GM06990 (cell line): ENCODE data around the gene DNAH12.
"Not testable (repeated sequence)": the region's sequence is repeated elsewhere in the genome, so short reads cannot be mapped to it uniquely, and the experiment has no call there.

Source experiments
- DNase-seq: peaks from one replicate; pipeline ENCODE4 v3.0.0-alpha.2; 2011; ENCODE audit not compliant: insufficient read length; ENCODE audit errors: extremely low read depth
- H3K27me3 ChIP-seq: replicated peaks from 2 replicates; pipeline ENCODE4 v1.6.0; 2011; ENCODE audit warnings: low read length; ENCODE audit not compliant: control insufficient read depth, insufficient read depth
- H3K36me3 ChIP-seq: 2 replicates; pipeline ENCODE4 v1.5.1; 2011; ENCODE audit warnings: low read length; ENCODE audit not compliant: control insufficient read depth, insufficient read depth
- H3K4me3 ChIP-seq: replicated peaks from 2 replicates; pipeline ENCODE4 v1.5.1; 2011; ENCODE audit warnings: low read depth, mild to moderate bottlenecking, control low read depth, low read length
- TF ChIP-seq, protein P1 (sequence below): IDR thresholded peaks from 2 replicates; pipeline ENCODE4 v1.5.1; 2011; ENCODE audit warnings: low read length, control low read depth, mild to moderate bottlenecking, inconsistent platforms; ENCODE audit not compliant: insufficient read depth, poor library complexity, severe bottlenecking

DNAH12 gene

DNA sequence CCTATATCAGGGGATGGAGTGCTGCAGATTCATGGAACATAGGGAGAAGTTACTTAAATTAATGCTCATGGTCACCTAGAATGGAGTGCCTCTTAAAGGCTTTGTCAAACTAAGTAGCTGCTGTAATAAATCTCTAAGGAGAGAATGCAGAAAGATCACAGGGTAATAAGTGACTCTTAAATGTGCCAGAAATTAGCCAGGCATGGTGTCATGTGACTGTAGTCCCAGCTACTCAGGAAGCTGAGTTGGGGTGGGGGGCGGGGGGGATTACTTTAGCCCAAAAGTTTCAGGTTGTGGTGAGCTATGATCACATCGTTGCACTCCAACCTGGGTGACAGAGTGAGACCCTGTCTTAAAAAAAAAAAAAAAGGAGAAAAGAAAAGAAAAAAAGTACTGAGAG lies 160.7 kb downstream of the DNAH12 start:
- TF ChIP-seq, protein P1, sequence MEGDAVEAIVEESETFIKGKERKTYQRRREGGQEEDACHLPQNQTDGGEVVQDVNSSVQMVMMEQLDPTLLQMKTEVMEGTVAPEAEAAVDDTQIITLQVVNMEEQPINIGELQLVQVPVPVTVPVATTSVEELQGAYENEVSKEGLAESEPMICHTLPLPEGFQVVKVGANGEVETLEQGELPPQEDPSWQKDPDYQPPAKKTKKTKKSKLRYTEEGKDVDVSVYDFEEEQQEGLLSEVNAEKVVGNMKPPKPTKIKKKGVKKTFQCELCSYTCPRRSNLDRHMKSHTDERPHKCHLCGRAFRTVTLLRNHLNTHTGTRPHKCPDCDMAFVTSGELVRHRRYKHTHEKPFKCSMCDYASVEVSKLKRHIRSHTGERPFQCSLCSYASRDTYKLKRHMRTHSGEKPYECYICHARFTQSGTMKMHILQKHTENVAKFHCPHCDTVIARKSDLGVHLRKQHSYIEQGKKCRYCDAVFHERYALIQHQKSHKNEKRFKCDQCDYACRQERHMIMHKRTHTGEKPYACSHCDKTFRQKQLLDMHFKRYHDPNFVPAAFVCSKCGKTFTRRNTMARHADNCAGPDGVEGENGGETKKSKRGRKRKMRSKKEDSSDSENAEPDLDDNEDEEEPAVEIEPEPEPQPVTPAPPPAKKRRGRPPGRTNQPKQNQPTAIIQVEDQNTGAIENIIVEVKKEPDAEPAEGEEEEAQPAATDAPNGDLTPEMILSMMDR, result no peak
- Histone ChIP-seq H3K27me3 (no peaks in the 10 kb centered on the region), H3K36me3 (no peaks in the 10 kb centered on the region), H3K4me3 (no peak overlapping the region)
- no peak for DNase-seq

DNA sequence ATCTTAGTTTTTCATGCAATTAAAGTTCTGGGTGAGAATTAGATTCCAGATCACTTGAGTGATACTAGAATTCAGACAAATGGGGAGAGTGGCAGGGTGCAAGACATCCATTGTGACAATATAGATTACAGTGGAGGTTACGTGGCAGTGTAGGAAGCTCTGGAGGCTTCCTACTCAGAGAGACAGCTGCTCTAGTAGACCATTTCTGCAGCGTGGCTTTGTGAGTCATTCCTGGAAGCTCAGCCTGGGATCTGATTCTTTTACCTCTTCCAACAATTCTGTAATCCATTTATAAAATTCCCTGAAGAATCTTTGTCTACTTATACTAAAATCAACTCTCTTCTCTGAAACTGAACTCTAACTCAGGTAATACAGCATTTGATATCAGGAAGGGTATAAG lies 161.2 kb downstream of the DNAH12 start:
- TF ChIP-seq, protein P1, result no peak
- Histone ChIP-seq H3K27me3 (no peaks in the 10 kb centered on the region), H3K36me3 (no peaks in the 10 kb centered on the region), H3K4me3 (no peak overlapping the region)
- no peak for DNase-seq

DNA sequence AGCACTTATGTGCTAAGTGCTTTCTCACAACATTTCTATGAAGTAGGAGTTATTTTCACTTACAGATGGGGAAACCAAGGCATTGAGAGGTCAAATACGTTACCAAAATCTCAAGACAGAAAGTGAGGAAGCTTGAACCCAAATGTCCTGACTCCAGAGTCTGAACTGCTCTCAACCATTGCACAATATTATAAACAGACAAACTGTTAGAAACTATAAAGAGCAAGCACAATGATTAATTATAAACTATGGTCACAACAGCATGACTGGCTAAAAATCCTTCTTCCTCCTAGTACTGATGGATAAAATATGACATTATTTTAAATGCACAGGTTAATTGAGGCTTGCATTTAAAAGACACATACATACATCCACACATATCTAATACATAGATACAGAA lies 173.8 kb downstream of the DNAH12 start:
- TF ChIP-seq, protein P1, result no peak
- Histone ChIP-seq H3K4me3 (no peak overlapping the region), H3K36me3 (no peaks in the 10 kb centered on the region), H3K27me3 (no peaks in the 10 kb centered on the region)
- no peak for DNase-seq

DNA sequence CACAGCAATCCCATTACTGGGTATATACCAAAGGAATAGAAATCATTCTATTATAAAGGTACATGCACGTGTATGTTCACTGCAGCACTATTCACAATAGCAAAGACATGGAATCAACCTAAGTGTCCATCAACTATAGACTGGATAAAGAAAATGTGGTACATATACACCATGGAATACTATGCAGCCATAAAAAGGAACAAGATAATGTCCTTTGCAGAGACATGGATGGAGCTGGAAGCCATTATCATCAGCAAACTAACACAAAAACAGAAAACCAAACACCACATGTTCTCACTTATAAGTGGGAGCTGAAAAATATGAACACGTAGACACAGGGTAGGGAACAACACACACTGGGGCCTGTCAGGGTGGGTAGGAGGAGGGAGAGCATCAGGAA lies 179.1 kb downstream of the DNAH12 start:
- H3K27me3 ChIP-seq, H3K4me3 ChIP-seq, H3K36me3 ChIP-seq, DNase-seq: not testable (repeated sequence)

DNA sequence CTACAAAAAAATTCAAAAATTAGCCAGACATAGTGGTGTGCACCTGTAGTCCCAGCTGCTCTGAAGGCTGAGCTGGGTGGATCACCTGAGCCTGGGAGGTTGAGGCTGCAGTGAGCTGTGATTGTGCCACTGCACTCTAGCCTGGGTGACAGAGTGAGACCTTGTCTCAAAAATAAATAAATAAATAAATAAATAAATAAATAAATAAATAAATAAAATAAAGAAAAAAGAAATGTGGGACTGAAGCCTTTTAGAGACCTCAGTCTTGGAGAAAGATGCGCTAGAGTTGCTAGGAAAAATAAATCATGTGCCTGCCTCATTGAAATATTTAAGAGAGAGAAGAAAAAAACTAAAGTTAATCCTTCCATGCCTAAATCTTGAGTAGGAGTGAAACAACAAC lies 187.9 kb downstream of the DNAH12 start:
- H3K4me3 ChIP-seq, H3K27me3 ChIP-seq, DNase-seq, H3K36me3 ChIP-seq: not testable (repeated sequence)

DNA sequence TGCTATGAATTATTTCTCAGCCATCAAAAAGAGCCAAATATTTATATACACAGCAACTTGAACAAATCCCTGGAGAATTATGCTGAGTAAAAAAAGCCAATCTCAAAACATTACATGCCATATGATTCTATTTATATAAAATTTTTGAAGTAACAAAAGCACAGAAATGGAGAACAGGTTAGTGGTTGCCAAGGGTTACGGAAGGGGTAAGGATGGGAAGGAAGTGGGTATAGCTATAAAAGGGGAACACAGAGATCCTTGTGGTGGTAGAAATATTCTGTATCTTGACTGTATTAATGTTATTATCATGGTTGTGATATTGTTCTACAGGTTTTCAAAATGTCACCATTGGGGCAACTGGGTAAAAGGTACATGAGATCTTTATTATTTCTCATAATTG lies 189.4 kb downstream of the DNAH12 start:
- Histone ChIP-seq H3K36me3 (no peaks in the 10 kb centered on the region), H3K27me3 (no peaks in the 10 kb centered on the region), H3K4me3 (no peak overlapping the region)
- DNase-seq, result no peak
- TF ChIP-seq, protein P1, result no peak

DNA sequence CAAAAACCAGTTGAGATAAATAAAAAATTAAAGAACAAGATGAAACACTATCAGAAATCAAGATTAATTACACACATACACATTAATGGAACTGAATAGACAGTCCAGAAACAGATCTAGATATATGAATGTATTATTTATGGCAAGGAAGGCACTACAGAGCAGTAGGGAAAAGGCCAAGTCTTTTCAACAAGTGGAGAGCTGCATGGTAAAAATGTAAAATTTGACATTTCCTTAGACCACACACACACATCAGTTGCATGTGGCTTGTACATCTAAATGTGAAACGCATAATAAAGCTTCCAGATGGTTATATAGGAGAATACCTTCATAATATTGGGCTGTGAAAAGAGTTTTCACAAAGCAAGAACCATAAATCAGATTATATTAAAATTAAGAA lies 193.9 kb downstream of the DNAH12 start:
- Histone ChIP-seq H3K36me3 (no peaks in the 10 kb centered on the region), H3K4me3 (no peak overlapping the region), H3K27me3 (no peaks in the 10 kb centered on the region)
- no peak for DNase-seq
- TF ChIP-seq, protein P1, result no peak

DNA sequence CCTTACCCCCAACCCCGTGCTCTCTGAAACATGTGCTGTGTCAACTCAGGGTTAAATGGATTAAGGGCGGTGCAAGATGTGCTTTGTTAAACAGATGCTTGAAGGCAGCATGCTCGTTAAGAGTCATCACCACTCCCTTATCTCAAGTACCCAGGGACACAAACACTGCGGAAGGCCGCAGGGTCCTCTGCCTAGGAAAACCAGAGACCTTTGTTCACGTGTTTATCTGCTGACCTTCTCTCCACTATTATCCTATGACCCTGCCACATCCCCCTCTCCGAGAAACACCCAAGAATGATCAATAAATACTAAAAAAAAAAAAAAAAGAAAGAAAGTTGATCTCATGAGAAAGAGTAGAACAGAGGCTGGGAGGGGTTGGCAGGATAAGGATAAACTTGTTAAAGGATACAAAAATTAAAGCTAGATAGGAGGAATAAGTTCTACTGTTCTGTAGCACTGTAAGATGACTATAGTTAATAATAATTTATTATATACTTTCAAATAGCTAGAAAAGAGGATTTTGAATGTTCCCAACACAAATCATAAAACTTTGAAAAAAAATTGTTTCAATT lies 205.0 kb downstream of the DNAH12 start:
- H3K4me3 ChIP-seq, DNase-seq, H3K27me3 ChIP-seq, H3K36me3 ChIP-seq: not testable (repeated sequence)

DNA sequence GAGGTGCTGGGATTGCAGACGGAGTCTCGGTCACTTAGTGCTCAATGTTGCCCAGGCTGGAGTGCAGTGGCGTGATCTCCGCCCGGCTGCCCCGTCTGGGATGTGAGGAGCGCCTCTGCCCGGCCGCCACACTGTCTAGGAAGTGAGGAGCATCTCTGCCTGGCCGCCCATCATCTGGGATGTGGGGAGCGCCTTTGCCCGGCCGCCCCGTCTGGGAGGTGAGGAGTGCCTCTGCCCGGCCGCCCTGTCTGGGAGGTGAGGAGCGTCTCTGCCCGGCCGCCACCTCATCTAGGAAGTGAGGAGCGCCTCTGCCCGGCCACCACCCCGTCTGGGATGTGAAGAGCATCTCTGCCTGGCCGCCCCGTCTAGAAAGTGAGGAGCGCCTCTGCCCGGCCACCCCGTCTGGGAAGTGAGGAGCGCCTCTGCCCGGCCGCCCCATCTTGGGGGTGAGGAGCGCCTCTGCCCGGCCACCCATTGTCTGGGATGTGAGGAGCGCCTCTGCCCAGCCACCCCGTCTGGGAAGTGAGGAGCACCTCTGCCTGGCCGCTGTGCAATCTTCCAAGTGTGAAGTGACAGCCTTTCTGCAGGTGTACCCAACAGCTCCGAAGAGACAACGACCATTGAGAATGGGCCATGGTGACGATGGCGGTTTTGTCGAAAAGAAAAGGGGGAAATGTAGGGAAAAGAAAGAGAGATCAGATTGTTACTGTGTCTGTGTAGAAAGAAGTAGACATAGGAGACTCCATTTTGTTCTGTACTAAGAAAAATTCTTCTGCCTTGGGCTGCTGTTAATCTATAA lies 205.7 kb downstream of the DNAH12 start:
- not testable (repeated sequence) for H3K4me3 ChIP-seq, DNase-seq, H3K36me3 ChIP-seq, H3K27me3 ChIP-seq
